GM18870 (cell line): ENCODE measurements around the gene SYVN1.
"Not testable (repeated sequence)": the region's sequence is repeated elsewhere in the genome, so short reads cannot be mapped to it uniquely, and the experiment has no call there.

Source experiments
- ATAC-seq: cut with Tn5 transposase; IDR thresholded peaks from one replicate; pipeline ENCODE4 v1.9.1; 2021; ENCODE audit warnings: moderate library complexity; ENCODE audit not compliant: unreplicated experiment

SYVN1 gene

DNA sequence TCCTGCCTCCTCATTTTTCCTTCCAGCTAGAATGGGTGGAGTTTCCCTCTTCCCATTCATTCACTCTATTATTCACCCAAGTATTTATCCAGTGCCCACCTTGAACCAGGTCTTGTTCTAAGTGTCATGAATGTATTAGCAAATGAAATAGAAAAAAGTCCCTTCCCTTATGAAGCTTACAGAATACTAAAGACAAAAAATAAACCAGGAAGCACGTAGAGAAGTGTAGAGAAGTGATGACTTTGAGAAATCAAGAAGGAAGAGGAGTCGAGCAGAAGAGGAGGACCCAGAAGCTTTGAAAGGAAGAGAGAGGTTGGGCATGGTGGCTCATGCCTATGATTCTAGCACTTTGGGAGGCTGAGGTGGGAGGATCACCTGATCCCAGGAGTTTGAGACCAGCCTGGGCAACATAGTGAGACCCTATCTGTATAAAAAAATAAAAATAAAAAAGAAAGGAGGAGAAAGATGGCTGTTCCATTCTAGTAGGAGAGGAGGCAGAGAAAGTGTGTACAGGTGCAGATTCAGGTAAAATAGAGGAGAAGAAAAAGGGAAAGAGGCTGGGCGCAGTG, 17.1 kb upstream of the SYVN1 start:
- ATAC-seq: no peak

GRCh38 chr11:65150509-65151299, 16.4 kb upstream of the SYVN1 start:
- peak; percentile 50 for ATAC-seq

GRCh38 chr11:65150131-65150508, 15.8 kb upstream of the SYVN1 start:
- ATAC-seq: not testable (repeated sequence)

- no peak for ATAC-seq
Observed at GRCh38 chr11:65148657-65149056, 14.3 kb upstream of the SYVN1 start.

- ATAC-seq: no peak
Observed at GRCh38 chr11:65147352-65148075, 13.2 kb upstream of the SYVN1 start.

GRCh38 chr11:65141896-65142494, 7.7 kb upstream of the SYVN1 start:
- no peak for ATAC-seq

GRCh38 chr11:65136515-65137096, 2.3 kb upstream of the SYVN1 start:
- no peak for ATAC-seq

DNA sequence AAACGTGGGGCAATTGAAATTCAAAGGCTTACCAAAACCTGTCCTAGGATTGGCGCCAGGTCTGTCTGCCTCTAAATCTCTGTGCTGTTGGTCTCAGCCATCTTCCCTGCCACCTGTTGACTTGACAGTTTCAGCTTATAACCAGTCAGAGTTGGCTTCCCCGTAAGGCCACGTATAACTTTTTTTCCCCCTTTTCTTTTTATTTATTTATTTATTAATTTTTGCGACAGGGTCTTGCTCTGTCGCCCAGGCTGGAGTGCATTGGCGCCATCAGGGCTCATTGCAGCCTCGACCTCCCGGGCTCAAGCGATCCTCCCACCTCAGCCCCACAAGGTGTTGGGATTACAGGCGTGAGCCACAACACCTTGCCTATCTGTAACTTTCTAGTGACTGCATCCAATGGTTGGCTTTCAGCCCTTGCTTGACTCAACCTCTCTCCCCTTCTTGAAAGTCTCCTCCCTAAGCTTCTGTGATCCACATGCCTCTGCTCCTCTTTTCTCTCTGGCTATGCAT, 1.4 kb upstream of the SYVN1 start:
- no peak for ATAC-seq

GRCh38 chr11:65134952-65135632, 773 bp upstream of the SYVN1 start:
- peak; percentile 62 for ATAC-seq

DNA sequence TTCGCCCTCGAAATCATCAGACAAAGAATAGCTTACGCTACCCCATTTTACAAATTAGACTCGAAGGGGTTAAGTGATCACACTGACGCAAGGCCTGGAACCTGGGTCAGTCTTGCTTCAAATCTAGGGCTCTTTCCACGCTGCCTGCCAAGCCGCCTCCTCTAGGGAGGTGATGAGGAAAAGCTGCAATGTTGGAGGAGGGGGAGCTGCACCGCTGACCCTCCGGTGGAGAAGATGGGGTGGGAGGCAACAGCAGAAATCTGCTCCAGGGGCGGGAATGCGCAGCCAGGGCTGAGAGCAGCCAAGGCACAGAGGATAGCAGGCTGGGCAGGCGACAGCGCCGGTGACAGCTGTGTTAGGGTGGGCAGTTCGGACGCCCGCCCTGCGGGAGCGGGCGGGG, 595 bp downstream of the SYVN1 start:
- no peak for ATAC-seq

DNA sequence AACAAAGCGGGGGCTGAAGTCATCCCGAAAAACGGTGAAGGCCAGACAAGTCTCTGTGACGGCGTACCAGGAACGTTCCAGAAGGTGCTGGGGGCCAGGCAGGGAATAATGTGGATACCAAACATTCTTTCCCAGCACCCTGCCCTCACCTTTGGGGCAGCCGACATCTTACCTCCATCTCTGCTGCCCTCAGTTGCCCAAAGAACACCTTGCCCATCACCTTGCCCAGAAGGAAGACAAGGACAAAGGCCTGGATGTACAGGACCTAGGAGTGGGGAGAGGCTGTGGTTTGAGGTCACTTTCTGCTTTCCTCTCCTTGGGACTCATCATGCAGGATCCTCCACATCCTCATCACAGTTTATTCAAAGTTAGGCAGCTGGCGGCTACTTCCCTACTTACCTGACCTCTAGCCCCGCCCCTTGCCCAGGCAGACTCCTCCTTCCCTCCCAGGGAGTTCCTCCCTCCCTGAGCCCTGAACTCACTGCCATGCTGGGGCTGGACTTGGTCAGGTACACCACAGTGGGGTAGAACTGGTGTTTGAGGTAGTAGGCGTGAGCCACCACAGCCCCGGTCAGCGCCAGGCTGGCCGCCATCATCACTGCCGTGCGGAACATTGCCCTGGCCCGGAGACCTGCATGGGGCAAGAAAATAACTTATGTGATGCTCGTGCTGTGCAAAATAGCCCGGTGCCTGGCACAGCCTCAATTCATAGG, 1.2 kb downstream of the SYVN1 start:
- no peak for ATAC-seq

GRCh38 chr11:65132238-65132987, 1.9 kb downstream of the SYVN1 start:
- ATAC-seq: no peak

DNA sequence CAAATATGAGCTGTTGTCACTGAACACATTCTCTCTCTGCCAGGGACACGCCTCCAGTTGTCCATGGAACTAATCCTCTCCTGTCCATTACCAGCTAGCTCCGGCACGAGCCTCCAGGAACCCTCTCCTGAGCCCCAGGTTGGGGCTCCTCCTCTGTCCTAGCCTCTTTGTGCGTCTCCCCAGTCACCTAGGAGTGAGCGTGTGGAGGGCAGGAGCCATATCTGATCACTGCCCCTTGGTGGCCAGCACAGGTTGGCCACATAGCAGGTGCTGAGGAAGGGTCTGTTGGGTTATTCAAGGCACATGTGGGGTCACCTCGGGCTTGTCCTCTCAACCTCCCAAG, 2.5 kb downstream of the SYVN1 start:
- no peak for ATAC-seq

DNA sequence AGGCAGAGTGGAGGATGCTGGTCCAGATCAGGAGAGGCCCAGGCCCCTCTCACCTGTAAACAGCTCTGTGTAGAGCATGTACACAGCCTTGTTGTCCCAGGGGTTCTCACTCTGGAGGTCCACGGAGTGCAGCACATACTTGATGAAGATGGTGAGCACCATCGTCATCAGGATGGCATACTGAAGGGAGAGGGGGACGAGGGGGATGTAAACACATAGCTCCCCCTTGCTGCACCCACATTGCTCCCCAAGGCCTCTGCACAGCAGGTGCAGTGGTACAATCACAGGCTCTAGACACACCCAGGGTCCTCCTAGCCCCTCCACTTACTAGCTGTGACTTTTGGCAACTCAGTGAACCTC, 2.9 kb downstream of the SYVN1 start:
- no peak for ATAC-seq

DNA sequence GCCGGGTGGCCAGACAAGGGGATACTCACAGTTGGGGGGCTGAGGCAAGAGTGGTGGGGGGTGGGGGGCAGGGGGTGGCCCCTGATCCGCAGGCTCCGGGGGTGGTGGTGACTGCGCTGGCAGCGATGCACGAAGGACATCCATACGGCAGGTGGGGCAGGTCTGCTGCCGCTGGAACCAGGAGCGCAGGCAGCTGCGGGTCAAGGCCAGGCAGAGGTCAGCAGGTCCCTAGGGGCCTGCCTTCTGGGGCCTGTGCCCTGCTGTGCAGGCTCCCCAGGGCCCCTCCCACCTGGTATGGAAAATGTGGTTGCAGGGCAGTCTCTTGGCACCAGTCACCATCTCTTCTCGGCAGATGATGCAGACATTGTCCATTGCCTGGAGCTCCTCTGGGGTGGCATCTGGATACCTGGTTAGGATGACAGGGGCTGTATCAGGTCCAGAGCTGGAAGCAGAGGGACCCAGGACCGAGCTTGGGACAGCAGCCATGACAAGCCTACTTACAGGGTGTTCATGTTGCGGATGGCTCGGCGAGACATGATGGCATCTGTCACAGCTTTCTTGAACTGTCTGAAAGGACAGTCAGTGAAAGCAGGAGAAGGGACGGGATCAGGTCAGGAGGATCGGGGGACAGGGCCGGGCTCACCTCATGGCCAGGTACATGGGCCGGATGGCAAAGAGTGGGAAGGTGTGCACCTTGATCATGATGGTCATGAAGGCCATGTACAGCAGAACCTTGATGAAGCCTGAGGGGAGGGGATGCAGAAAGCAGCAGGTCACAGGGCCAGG, 3.5 kb downstream of the SYVN1 start:
- ATAC-seq: no peak

DNA sequence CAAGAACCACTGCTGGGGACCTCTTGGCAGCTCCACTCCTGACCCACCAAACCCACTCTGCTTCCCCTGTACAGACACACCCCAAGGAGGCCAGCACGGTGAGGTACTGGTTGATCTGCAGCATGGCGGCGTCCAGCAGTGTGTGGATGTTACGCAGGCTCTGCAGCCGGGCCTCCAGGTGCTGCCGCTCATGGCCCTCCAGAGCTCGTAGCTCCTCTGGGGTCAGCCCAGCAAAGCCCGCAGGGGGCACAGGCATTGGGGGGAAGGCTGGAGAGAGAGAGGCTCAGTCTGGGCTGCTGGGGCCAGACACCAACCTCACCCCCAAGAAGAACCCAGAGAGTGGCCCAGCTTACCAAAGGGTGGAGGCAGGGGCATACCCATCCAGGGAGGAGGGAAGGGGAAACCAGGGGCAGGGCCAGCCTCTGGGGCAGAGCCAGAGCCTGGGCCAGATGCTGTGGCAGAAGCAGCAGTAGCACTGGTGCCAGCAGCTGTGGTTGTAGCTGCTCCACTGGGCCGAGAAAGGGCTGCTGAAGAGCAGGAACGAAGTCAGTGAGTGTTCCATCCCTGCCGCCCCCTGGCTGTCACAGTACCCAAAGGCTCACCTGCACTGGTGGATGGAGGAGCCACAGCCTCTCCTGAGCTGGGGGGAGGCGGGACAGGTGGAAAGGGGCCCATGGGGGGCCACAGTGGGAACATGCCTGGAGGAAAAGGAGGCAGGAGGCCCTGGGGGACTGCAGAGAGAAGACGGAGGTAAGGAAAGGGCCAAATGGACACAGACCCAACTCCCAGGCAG, 4.5 kb downstream of the SYVN1 start:
- ATAC-seq: no peak

- no peak for ATAC-seq
Observed at GRCh38 chr11:65128182-65129145, 5.9 kb downstream of the SYVN1 start.
